ENCODE measurements around the gene RC3H1. TPM values are rescaled to one million over a fixed set of nuclear protein-coding genes. Genes with fewer than 3 reads are reported as not detected.

RC3H1 gene
- total RNA-seq, 1 experiment from 2014 or later: 42.1 TPM

- Mint-ChIP-seq H3K9me3 (ENCODE audit: low read depth, unreplicated experiment) (no peaks in the 10 kb centered on the region), H3K27ac (ENCODE audit: unreplicated experiment) (no peak overlapping the region), H3K27me3 (ENCODE audit: unreplicated experiment) (peaks cover 12% of the 10 kb centered on the region), H3K4me1 (ENCODE audit: low read depth, unreplicated experiment) (no peaks in the 10 kb centered on the region), H3K36me3 (ENCODE audit: insufficient read depth, unreplicated experiment) (peaks cover 5% of the 10 kb centered on the region), H3K4me3 (ENCODE audit: low read depth, unreplicated experiment) (no peak overlapping the region)
- intact Hi-C loops (cut with micrococcal nuclease; ENCODE audit: unreplicated experiment): loop anchor here (2.0 kb wide), 1 partner anchor 75 kb away; no protein-coding TSS in a partner anchor
- TF ChIP-seq CTCF (IDR thresholded peaks at IDR 0.05; ENCODE audit: unreplicated experiment): no peak
- no peak for DNase-seq
- CTCF ChIA-PET: interaction anchor here (0.7 kb wide), 1 partner anchor 639 kb away, joined by 3 read pairs; no protein-coding TSS in a partner anchor
- no TSS peak for BruUV-seq (replicated peaks)
These were observed 106.6 kb downstream of the RC3H1 start for GRCh38 chr1:173915596-173915995.

- no peaks in the 10 kb centered on the region for H3K4me1 Mint-ChIP-seq (ENCODE audit: low read depth, unreplicated experiment)
- CTCF ChIA-PET: no interaction called here
- no TSS peak for BruUV-seq (replicated peaks)
- no peak overlapping the region for H3K27ac Mint-ChIP-seq (ENCODE audit: unreplicated experiment)
- TF ChIP-seq CTCF (IDR thresholded peaks at IDR 0.05; ENCODE audit: unreplicated experiment): peak; percentile 71
- H3K9me3 Mint-ChIP-seq (ENCODE audit: low read depth, unreplicated experiment): no peaks in the 10 kb centered on the region
- H3K4me3 Mint-ChIP-seq (ENCODE audit: low read depth, unreplicated experiment): no peak overlapping the region
- intact Hi-C loops (cut with micrococcal nuclease; ENCODE audit: unreplicated experiment): loop anchor here (2.0 kb wide), 1 partner anchor 74 kb away; no protein-coding TSS in a partner anchor
- H3K27me3 Mint-ChIP-seq (ENCODE audit: unreplicated experiment): peaks cover 12% of the 10 kb centered on the region
- peak; percentile 58 for DNase-seq
- H3K36me3 Mint-ChIP-seq (ENCODE audit: insufficient read depth, unreplicated experiment): peaks cover 5% of the 10 kb centered on the region
These were observed 107.7 kb downstream of the RC3H1 start for GRCh38 chr1:173914366-173914871.

- CTCF ChIA-PET: interaction anchor here (0.7 kb wide), 2 partner anchors 14 to 661 kb away, joined by 3 to 6 read pairs; no protein-coding TSS in a partner anchor
- TF ChIP-seq CTCF (IDR thresholded peaks at IDR 0.05; ENCODE audit: unreplicated experiment): no peak
- Mint-ChIP-seq H3K4me1 (ENCODE audit: low read depth, unreplicated experiment) (no peaks in the 10 kb centered on the region), H3K9me3 (ENCODE audit: low read depth, unreplicated experiment) (no peaks in the 10 kb centered on the region), H3K27me3 (ENCODE audit: unreplicated experiment) (peaks cover 12% of the 10 kb centered on the region), H3K36me3 (ENCODE audit: insufficient read depth, unreplicated experiment) (peaks cover 5% of the 10 kb centered on the region), H3K27ac (ENCODE audit: unreplicated experiment) (no peak overlapping the region), H3K4me3 (ENCODE audit: low read depth, unreplicated experiment) (no peak overlapping the region)
- DNase-seq: no peak
- no TSS peak for BruUV-seq (replicated peaks)
- intact Hi-C loops (cut with micrococcal nuclease; ENCODE audit: unreplicated experiment): no loop called here
These were observed 109.0 kb downstream of the RC3H1 start for GRCh38 chr1:173913111-173913510.

- no TSS peak for BruUV-seq (replicated peaks)
- DNase-seq: no peak
- H3K36me3 Mint-ChIP-seq (ENCODE audit: insufficient read depth, unreplicated experiment): no peaks in the 10 kb centered on the region
- CTCF ChIA-PET: no interaction called here
- H3K27me3 Mint-ChIP-seq (ENCODE audit: unreplicated experiment): no peaks in the 10 kb centered on the region
- no peak for TF ChIP-seq CTCF (IDR thresholded peaks at IDR 0.05; ENCODE audit: unreplicated experiment)
- no peaks in the 10 kb centered on the region for H3K9me3 Mint-ChIP-seq (ENCODE audit: low read depth, unreplicated experiment)
- H3K27ac Mint-ChIP-seq (ENCODE audit: unreplicated experiment): no peak overlapping the region
- no peaks in the 10 kb centered on the region for H3K4me1 Mint-ChIP-seq (ENCODE audit: low read depth, unreplicated experiment)
- intact Hi-C loops (cut with micrococcal nuclease; ENCODE audit: unreplicated experiment): no loop called here
- no peak overlapping the region for H3K4me3 Mint-ChIP-seq (ENCODE audit: low read depth, unreplicated experiment)
These were observed 118.2 kb downstream of the RC3H1 start for GRCh38 chr1:173903827-173904531.
